Measurements from ENCODE around the gene GNAI2.
"Not testable (repeated sequence)": the region's sequence is repeated elsewhere in the genome, so short reads cannot be mapped to it uniquely, and the experiment has no call there.

Gene GNAI2

DNA sequence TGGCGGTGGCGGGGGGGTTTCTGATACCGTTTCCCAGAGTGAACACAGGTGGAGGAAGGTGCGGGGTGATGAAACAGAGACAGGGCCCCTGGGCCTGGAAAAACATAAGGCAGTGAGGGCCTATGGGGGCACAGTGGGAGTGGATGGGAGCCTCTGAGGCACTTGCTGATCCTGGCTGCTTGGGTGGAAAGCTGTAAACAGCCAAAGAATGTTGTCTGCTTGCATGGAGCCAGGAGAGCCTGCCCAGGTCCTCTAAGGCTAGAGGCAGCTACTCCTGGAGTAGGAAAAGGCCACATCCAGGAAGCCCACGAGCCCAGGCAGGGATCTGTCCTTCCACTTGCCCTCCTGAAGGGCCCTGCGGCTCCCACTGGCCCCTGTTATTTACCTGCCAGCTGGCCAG lies 30.0 kb downstream of the GNAI2 start:
- DNase-seq = no peak

DNA sequence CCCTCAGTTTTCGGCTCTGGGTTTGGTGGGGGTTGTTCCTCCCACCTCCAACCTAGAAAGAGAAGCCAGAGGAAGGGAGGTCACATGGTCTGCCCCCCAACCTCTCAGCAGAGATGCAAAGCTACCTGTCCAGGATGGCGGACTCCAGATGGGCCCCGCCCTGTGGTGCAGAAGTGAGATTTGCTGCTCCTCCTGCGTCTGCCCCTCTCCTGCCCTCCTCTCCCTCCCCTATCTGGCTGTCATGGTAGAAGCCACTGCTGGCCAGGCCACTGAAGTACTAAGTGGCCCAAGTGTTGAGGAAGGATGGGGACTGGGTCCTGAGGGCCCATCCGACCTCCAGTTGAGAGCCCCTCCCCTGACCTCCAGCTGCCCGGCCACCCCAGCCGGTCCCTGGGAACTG lies 30.8 kb downstream of the GNAI2 start:
- DNase-seq = no peak

DNA sequence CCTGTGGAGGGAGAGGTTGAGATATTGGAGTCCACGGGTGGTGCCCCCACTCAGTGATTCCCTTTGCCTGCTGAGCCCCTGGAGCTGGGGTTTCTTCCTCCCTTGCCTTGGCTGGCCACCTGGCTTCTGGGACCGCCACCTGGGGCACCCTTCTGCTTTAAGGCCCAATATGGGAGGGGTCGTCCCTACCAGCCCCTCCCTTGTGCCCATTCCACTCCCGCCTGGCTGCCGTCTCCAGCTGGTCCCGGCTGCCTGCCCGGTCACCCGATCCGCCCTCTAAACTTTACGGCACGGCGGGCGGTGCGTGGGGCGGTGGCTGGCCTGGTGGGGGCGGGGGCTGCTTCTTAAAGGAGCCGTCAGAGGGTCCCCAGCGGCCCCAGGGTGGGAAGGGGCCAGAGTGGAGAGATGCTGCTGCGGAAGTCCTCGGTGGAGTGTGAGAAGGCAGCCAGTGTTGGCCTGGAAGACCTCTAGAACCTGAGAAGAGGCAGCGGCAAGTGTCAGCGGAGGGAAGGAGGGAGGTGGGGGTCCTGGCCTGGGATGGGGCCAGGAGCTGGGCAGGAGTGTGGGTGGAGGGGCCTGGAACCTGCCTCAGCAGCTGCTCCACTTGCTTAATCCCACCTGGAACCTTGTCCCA lies 31.4 kb downstream of the GNAI2 start:
- no peak for DNase-seq

DNA sequence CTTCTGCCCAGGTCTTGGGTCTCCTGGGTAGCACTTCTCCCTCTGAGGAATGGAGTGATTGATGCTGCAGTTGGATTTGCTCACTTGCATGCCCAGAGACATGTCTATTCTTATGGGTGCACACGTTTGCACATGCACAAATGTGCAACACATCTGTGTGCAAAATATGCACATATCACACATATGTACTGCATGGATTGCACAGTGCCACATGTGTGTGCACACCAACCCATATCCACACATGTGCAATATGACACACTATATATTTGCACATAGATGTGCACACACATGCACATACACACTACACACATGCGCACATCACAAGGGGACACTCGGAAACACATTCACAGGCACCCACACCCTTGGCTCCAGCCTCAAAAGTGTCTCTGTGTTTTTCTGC lies 32.3 kb downstream of the GNAI2 start:
- DNase-seq = no peak

DNA sequence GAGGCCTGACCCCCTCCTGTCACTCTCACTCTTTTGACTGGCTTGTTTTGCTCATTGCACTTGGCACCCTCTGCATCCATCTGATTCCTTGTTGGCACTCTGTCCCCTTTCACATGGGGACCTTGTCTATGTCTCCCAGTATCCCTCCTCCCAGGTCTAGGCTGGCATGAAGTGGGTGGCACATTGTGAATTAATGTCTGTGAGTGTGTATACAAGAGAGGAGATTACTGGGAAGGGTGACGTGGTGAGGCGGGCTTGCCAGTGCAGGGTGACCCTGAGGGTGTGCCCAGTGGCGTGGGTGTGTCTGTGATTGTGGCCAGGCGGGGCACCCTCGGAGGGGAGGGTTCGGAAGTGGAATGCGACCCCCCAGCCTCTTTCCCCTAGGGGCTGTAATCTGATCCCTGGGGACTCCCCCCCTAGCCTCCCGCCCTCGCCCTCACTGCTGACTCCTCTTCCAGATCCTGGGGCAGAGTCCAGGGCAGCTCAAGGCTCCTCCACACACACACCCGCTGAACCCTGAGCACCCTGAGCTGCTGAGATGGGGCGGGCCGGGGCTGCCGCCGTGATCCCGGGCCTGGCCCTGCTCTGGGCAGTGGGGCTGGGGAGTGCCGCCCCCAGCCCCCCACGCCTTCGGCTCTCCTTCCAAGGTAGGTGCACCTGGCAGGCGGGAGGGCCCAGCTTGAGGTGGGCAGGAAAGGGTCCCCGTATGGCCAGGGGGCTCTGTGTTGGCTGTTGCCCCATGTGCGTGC lies 32.9 kb downstream of the GNAI2 start, which contains the start of gene SEMA3B:
Gene SEMA3B (plus strand): TSS at position 445 of the 749 bp plus-strand sequence. CDS start 94 bp downstream, at position 539.
- DNase-seq = peak; percentile 89

DNA sequence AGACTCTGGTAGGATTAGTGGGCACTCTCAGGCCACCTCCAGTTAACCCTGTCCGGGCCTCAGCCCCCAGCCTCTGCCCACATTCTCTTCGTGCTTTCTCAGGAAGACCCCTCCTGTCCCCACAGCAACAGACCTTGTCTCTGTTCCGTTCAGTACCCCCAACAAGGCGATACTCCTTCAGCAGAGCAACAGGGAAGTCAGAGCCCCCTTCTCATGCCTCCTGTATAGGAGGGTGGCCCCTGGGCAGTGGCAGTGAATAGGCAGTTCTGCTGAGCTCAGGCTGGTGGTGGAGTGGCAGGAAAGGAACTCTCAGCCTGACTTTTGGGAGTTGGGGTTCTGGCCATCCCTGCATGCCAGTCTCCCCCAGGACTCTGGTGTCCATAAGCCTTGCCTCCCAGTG lies 33.5 kb downstream of the GNAI2 start:
- DNase-seq = no peak

DNA sequence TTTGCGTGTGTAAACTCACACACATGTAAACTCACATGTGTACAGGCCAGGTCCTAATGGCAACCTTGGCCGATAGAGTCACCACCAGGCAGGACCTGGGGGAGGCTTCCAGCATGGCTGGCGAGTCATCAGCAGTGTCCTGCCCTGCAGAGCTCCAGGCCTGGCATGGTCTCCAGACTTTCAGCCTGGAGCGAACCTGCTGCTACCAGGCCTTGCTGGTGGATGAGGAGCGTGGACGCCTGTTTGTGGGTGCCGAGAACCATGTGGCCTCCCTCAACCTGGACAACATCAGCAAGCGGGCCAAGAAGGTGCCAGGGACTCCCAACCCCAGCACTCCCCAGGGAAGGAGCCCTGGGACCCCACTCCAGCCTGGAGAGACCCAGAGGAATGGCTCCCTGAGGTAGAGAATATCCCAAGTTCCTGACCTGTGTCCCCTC lies 34.0 kb downstream of the GNAI2 start:
- DNase-seq = peak; percentile 78

DNA sequence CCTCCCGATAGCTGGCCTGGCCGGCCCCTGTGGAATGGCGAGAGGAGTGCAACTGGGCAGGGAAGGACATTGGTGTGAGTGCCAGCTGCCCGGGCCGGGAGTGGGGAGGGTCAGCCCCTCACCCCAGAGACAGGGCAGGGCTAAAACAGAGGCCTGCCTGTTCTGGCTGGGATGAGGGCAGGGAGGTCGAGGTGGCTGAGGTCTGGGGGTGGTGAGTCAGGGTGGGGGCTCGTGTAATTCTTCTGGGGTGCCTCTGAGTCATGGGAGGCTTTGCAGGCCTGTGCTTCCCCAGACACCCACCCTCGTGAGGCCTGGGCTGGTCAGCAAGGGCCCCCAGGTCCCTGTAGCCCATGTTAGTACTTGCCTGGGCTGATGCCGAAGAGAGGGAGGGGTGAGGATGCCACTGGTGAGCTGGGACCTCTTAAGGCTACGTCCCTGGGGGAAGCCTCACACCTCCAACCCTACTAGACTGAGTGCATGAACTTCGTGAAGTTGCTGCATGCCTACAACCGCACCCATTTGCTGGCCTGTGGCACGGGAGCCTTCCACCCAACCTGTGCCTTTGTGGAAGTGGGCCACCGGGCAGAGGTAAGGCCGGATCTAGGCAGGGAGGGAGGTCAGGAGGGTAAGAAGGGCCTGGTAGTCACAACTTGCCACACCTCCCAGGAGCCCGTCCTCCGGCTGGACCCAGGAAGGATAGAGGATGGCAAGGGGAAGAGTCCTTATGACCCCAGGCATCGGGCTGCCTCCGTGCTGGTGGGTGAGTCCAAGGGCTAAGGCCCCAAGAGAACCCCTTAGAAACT lies 34.6 kb downstream of the GNAI2 start:
- DNase-seq = peak; percentile 59

DNA sequence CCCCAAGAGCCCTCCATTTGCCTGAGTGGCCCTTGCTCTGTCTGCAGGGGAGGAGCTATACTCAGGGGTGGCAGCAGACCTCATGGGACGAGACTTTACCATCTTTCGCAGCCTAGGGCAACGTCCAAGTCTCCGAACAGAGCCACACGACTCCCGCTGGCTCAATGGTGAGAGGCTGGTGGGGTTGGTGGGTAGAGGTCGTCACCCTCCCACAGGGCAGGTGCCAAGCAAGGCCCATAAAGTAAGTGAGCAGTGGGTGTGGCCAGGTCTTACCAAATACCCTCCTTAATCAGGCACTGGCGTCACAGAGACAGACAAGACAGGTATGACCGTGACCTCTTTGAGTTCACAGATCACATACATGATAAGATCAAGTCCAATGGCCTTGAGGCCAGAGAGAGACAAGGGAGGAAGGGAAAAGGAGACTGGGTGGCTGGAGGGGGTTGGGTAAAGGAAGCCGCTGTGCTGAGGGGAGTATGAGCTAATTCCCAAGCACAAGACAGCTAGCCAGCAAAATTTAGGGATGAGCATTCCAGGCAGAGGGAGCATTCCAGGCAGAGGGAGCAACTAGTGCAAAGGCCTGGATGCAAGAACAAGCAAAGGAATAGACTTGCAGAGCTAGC lies 35.4 kb downstream of the GNAI2 start:
- no peak for DNase-seq

GRCh38 chr3:50272538-50272910 lies 36.5 kb downstream of the GNAI2 start:
- DNase-seq = not testable (repeated sequence)

DNA sequence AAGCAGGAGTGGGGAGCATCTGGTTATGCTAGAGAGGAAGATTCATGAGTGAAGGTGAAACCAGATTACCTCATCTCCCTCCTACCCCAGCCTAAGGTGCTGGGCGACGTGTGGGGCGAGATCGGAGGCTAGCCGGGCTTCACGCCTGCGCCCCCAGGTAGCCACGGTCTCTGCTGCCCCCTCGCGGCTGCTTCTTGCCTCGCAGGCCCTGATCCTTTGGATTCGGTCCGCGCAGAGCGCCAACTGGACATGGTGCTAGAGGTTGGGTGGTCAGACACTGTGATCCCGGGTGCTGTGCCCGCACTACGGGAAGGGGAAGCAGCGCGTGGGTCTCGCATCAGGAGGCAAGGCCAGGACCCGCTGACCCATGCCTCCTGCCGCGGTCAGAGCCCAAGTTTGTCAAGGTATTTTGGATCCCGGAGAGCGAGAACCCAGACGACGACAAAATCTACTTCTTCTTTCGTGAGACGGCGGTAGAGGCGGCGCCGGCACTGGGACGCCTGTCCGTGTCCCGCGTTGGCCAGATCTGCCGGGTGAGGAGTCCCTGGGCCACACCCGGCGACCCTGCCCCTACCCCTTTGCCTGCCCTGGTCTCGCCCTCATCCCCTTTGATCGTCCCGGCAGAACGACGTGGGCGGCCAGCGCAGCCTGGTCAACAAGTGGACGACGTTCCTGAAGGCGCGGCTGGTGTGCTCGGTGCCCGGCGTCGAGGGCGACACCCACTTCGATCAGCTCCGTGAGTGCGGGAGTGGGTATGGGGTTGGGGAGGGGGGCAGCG lies 37.1 kb downstream of the GNAI2 start:
- DNase-seq = peak; percentile 76

DNA sequence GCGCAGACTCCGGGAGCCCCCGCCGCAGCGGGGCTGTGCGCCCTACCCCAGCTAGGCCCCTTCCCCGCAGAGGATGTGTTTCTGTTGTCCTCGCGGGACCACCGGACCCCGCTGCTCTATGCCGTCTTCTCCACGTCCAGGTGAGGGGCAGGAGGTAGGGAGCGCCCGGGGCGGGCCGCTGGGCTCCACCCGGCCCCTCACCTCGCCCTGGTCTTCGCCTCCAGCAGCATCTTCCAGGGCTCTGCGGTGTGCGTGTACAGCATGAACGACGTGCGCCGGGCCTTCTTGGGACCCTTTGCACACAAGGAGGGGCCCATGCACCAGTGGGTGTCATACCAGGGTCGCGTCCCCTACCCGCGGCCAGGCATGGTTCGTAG lies 37.7 kb downstream of the GNAI2 start:
- no peak for DNase-seq

- DNase-seq = peak; percentile 52
These were observed 38.5 kb downstream of the GNAI2 start for GRCh38 chr3:50274371-50275104.

- DNase-seq = no peak
These were observed 39.4 kb downstream of the GNAI2 start for GRCh38 chr3:50275141-50275995.

DNA sequence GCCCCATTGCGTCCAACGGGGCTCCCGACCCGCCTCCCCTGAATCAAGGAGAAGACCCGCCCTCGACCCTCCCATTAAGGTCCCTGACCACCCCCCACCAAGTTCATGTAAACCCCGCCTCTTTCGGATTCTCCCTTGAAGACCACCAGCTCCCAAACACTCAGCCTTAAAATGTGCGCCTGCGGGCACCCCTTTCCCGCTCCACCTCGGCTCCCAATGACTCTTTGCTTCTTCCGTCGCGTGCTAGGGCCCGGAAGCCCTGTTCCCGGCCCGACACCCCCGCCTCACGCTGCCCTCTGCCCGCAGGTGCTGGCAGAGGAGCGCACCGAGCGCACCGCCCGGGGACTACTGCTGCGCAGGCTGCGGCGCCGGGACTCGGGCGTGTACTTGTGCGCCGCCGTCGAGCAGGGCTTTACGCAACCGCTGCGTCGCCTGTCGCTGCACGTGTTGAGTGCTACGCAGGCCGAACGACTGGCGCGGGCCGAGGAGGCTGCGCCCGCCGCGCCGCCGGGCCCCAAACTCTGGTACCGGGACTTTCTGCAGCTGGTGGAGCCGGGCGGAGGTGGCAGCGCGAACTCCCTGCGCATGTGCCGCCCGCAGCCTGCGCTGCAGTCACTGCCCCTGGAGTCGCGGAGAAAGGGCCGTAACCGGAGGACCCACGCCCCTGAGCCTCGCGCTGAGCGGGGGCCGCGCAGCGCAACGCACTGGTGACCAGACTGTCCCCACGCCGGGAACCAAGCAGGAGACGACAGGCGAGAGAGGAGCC lies 40.2 kb downstream of the GNAI2 start:
- DNase-seq = no peak

GRCh38 chr3:50276762-50277101 lies 40.7 kb downstream of the GNAI2 start:
- no peak for DNase-seq

GRCh38 chr3:50278123-50278879 lies 42.3 kb downstream of the GNAI2 start:
- DNase-seq = no peak

GRCh38 chr3:50278880-50279224 lies 42.8 kb downstream of the GNAI2 start, which contains the start of gene LSMEM2:
Gene LSMEM2, plus strand, starts transcription at chr3:50279087. Its CDS starts 27 bp downstream, at chr3:50279114.
- DNase-seq = no peak

Measured in EL (cell line).